ENCODE results near the gene ZNF248. TPM values are rescaled to one million over a fixed set of nuclear protein-coding genes. Genes with fewer than 3 reads are reported as not detected.

The ZNF248 gene
- total RNA-seq, 1 donor, result 7.6 TPM

DNA sequence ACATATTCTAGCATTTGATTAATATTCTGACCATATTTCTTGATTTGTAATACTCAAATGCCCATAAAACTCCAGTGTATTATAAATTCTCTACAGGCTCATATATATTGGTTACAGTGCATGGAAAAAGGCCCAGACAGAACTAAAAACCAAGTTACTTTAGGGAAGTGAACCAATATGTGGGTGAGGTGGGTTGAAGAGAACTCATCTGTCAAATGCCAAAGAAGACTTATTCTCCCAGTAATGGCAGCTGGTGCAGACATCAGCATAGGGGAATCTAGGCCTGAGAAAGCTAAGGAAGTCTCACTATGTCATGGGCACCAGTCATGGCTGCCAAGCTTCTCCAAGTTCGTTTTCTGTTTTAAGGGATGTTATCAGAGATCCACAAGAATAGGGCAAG is 30.6 kb downstream of the ZNF248 start:
- no peaks in the 10 kb centered on the region for H3K79me2 ChIP-seq (ENCODE audit: insufficient read depth, low read length)
- no peaks in the 10 kb centered on the region for H4K20me1 ChIP-seq (ENCODE audit: insufficient read depth, low read length)
- peaks cover 21% of the 10 kb centered on the region for H3K9me3 ChIP-seq (ENCODE audit: low read depth, low read length)
- H3K4me3 ChIP-seq (ENCODE audit: insufficient read depth, low read length), result no peak overlapping the region
- H3K4me2 ChIP-seq (ENCODE audit: insufficient read depth, low read length), result no peak overlapping the region
- no peak for DNase-seq (ENCODE audit: insufficient read length, low spot score, missing footprints)
- H3K27me3 ChIP-seq (ENCODE audit: insufficient read depth, low read length), result no peaks in the 10 kb centered on the region
- TF ChIP-seq, protein P1, sequence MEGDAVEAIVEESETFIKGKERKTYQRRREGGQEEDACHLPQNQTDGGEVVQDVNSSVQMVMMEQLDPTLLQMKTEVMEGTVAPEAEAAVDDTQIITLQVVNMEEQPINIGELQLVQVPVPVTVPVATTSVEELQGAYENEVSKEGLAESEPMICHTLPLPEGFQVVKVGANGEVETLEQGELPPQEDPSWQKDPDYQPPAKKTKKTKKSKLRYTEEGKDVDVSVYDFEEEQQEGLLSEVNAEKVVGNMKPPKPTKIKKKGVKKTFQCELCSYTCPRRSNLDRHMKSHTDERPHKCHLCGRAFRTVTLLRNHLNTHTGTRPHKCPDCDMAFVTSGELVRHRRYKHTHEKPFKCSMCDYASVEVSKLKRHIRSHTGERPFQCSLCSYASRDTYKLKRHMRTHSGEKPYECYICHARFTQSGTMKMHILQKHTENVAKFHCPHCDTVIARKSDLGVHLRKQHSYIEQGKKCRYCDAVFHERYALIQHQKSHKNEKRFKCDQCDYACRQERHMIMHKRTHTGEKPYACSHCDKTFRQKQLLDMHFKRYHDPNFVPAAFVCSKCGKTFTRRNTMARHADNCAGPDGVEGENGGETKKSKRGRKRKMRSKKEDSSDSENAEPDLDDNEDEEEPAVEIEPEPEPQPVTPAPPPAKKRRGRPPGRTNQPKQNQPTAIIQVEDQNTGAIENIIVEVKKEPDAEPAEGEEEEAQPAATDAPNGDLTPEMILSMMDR (IDR thresholded peaks at IDR 0.05; ENCODE audit: extremely low read depth, low read depth, low read length), result no peak
- no peaks in the 10 kb centered on the region for H3K4me1 ChIP-seq (ENCODE audit: insufficient read depth, low read length)
- peaks cover 25% of the 10 kb centered on the region for H3K36me3 ChIP-seq (ENCODE audit: insufficient read depth, low read length)
- no peak overlapping the region for H3K27ac ChIP-seq (ENCODE audit: low read depth, low read length)
- no peak overlapping the region for H2AFZ ChIP-seq (ENCODE audit: low read length)

DNA sequence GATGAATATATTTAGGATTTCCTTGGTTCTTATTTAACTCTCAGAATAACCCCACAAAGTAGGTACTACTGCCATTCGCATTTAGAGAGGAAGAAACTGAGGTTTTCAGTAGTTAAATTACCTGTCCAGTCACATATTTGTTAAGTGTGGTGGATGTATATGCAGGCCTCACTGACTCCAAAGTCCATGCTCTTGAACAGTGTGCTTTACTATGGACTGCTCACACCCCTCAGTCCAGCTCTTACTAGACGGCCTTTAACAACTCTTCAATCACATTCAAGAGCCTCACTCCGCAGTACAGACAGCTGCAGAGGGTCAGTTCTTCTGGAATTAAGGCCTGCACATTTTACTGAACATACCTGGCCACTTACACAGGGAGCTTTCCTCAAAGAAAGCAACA is 36.2 kb downstream of the ZNF248 start:
- no peak overlapping the region for H2AFZ ChIP-seq (ENCODE audit: low read length)
- no peaks in the 10 kb centered on the region for H4K20me1 ChIP-seq (ENCODE audit: insufficient read depth, low read length)
- H3K27me3 ChIP-seq (ENCODE audit: insufficient read depth, low read length), result no peaks in the 10 kb centered on the region
- peaks cover 7% of the 10 kb centered on the region for H3K9me3 ChIP-seq (ENCODE audit: low read depth, low read length)
- H3K4me3 ChIP-seq (ENCODE audit: insufficient read depth, low read length), result no peak overlapping the region
- DNase-seq (ENCODE audit: insufficient read length, low spot score, missing footprints), result no peak
- no peaks in the 10 kb centered on the region for H3K36me3 ChIP-seq (ENCODE audit: insufficient read depth, low read length)
- H3K79me2 ChIP-seq (ENCODE audit: insufficient read depth, low read length), result no peaks in the 10 kb centered on the region
- TF ChIP-seq, protein P1 (IDR thresholded peaks at IDR 0.05; ENCODE audit: extremely low read depth, low read depth, low read length), result no peak
- no peaks in the 10 kb centered on the region for H3K4me1 ChIP-seq (ENCODE audit: insufficient read depth, low read length)
- no peak overlapping the region for H3K27ac ChIP-seq (ENCODE audit: low read depth, low read length)
- no peak overlapping the region for H3K4me2 ChIP-seq (ENCODE audit: insufficient read depth, low read length)

DNA sequence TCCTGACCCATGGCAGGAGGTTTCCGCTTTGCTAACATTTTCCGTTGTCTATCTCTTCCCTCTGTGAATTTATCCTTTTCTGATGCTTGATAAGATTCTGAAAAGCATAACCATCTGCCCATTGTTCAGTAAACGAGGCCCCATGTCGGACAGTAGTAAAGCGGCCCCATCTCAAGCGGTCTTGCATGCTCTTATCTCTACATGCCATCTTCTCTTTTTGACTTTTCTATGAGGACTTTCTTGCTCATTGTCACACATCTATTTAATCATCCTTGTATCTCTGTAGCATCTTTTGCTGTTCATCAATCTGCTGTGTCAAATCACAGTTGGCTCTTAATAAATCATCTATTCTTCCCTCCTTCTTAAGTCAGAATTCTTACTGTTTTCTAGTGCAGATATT is 37.6 kb downstream of the ZNF248 start:
- H3K4me1 ChIP-seq (ENCODE audit: insufficient read depth, low read length), result no peaks in the 10 kb centered on the region
- no peak overlapping the region for H2AFZ ChIP-seq (ENCODE audit: low read length)
- H3K4me2 ChIP-seq (ENCODE audit: insufficient read depth, low read length), result no peak overlapping the region
- no peaks in the 10 kb centered on the region for H4K20me1 ChIP-seq (ENCODE audit: insufficient read depth, low read length)
- H3K79me2 ChIP-seq (ENCODE audit: insufficient read depth, low read length), result no peaks in the 10 kb centered on the region
- H3K36me3 ChIP-seq (ENCODE audit: insufficient read depth, low read length), result no peaks in the 10 kb centered on the region
- TF ChIP-seq, protein P1 (IDR thresholded peaks at IDR 0.05; ENCODE audit: extremely low read depth, low read depth, low read length), result no peak
- H3K4me3 ChIP-seq (ENCODE audit: insufficient read depth, low read length), result no peak overlapping the region
- no peak for DNase-seq (ENCODE audit: insufficient read length, low spot score, missing footprints)
- H3K27me3 ChIP-seq (ENCODE audit: insufficient read depth, low read length), result no peaks in the 10 kb centered on the region
- H3K27ac ChIP-seq (ENCODE audit: low read depth, low read length), result no peak overlapping the region
- H3K9me3 ChIP-seq (ENCODE audit: low read depth, low read length), result peaks cover 7% of the 10 kb centered on the region

DNA sequence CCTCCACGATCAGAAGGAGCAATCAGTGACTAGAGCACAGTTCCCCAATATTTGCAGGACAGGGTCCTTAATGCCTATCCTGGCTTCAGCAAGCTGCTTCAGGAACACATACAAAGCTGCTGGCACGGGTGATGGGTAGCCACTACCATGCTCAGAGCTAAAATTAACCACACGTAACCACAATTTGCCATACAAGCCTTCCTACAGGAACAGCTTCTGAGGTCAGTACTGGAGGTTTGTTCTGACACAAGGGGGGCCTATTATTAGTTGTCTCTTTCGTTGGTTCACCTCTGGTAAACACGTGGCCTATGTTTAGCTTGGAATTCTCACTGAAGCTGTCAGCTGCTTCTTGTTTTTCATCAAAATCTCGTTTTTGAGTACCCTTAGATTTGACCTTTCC is 41.1 kb downstream of the ZNF248 start:
- Histone ChIP-seq H2AFZ (ENCODE audit: low read length) (no peak overlapping the region), H3K36me3 (ENCODE audit: insufficient read depth, low read length) (no peaks in the 10 kb centered on the region), H3K4me2 (ENCODE audit: insufficient read depth, low read length) (no peak overlapping the region), H3K9me3 (ENCODE audit: low read depth, low read length) (peaks cover 7% of the 10 kb centered on the region), H3K4me3 (ENCODE audit: insufficient read depth, low read length) (no peak overlapping the region), H3K79me2 (ENCODE audit: insufficient read depth, low read length) (no peaks in the 10 kb centered on the region), H3K27me3 (ENCODE audit: insufficient read depth, low read length) (no peaks in the 10 kb centered on the region), H4K20me1 (ENCODE audit: insufficient read depth, low read length) (no peaks in the 10 kb centered on the region), H3K27ac (ENCODE audit: low read depth, low read length) (no peak overlapping the region), H3K4me1 (ENCODE audit: insufficient read depth, low read length) (no peaks in the 10 kb centered on the region)
- TF ChIP-seq, protein P1 (IDR thresholded peaks at IDR 0.05; ENCODE audit: extremely low read depth, low read depth, low read length), result no peak
- no peak for DNase-seq (ENCODE audit: insufficient read length, low spot score, missing footprints)

All from osteoblast (primary cell).